CD14-positive monocyte (primary cell): ENCODE measurements around the gene MMP1. TPM values are rescaled to one million over a fixed set of nuclear protein-coding genes. Genes with fewer than 3 reads are reported as not detected.

Experiments used
- DNase-seq, 3 donors: peaks; one replicate each; pipeline ENCODE4 v3.0.0-alpha.2; 2011 to 2022
- H2AFZ ChIP-seq: 2 replicates; pipeline ENCODE4 v1.6.0; 2012; ENCODE audit warnings: mild to moderate bottlenecking, low read depth, low read length, inconsistent platforms; ENCODE audit not compliant: insufficient read depth, poor library complexity, severe bottlenecking
- H3K27ac ChIP-seq, 2 donors: 1 replicate in 1 of 2; 2 replicates in 1 of 2; pipeline ENCODE4 v1.5.1; 2012 to 2013; ENCODE audit warnings: low read length in 2 of 2, control low read depth in 1 of 2, inconsistent platforms in 1 of 2, low read depth in 1 of 2, mild to moderate bottlenecking in 1 of 2
- H3K27me3 ChIP-seq, 2 donors: one replicate each; pipeline versions ENCODE4 v1.6.0 to v1.6.1; 2011 to 2013; ENCODE audit warnings: low read length in 2 of 2; ENCODE audit not compliant: control insufficient read depth in 2 of 2, insufficient read depth in 2 of 2
- H3K36me3 ChIP-seq, 2 donors: replicated peaks in 1 of 2; 1 replicate in 1 of 2; 2 replicates in 1 of 2; pipeline versions ENCODE4 v1.5.1 to v1.6.1; 2012 to 2013; ENCODE audit warnings: low read length in 2 of 2, control low read depth in 1 of 2, inconsistent platforms in 1 of 2, mild to moderate bottlenecking in 1 of 2; ENCODE audit not compliant: insufficient read depth in 2 of 2, control insufficient read depth in 1 of 2
- H3K4me1 ChIP-seq, 2 donors: 1 replicate in 1 of 2; 2 replicates in 1 of 2; pipeline versions ENCODE4 v1.5.1 to v1.6.1; 2012 to 2013; ENCODE audit warnings: low read length in 2 of 2, control low read depth in 1 of 2, inconsistent platforms in 1 of 2, mild to moderate bottlenecking in 1 of 2, moderate library complexity in 1 of 2; ENCODE audit not compliant: insufficient read depth in 2 of 2, control insufficient read depth in 1 of 2
- H3K4me2 ChIP-seq: replicated peaks from 2 replicates; pipeline ENCODE3; 2012; ENCODE audit warnings: low read length, moderate library complexity, mild to moderate bottlenecking; ENCODE audit not compliant: poor library complexity, severe bottlenecking; ENCODE audit errors: extremely low read depth
- H3K4me3 ChIP-seq, 3 experiments: fragments of 200-600 bp in 1 of 3; sonication (generic) in 1 of 3; replicated peaks in 1 of 3; 1 replicate in 2 of 3; 2 replicates in 1 of 3; pipeline ENCODE4 v1.5.1; 2011 to 2013; ENCODE audit warnings: low read length in 3 of 3, mild to moderate bottlenecking in 3 of 3, control low read depth in 2 of 3, low read depth in 2 of 3, inconsistent platforms in 1 of 3, moderate library complexity in 1 of 3
- H3K79me2 ChIP-seq: 2 replicates; pipeline ENCODE4 v1.6.0; 2012; ENCODE audit warnings: mild to moderate bottlenecking, control low read depth, inconsistent platforms, low read length, moderate library complexity; ENCODE audit not compliant: insufficient read depth
- H3K9ac ChIP-seq: 2 replicates; pipeline ENCODE4 v1.6.0; 2017; ENCODE audit warnings: low read length, mild to moderate bottlenecking; ENCODE audit not compliant: insufficient read depth, poor library complexity, severe bottlenecking
- H3K9me3 ChIP-seq, 2 donors: replicated peaks in 1 of 2; 1 replicate in 1 of 2; 2 replicates in 1 of 2; pipeline versions ENCODE4 v1.5.1 to v1.6.1; 2012 to 2013; ENCODE audit warnings: low read length in 2 of 2, control low read depth in 1 of 2; ENCODE audit not compliant: control insufficient read depth in 1 of 2, insufficient read depth in 1 of 2
- H4K20me1 ChIP-seq: 2 replicates; pipeline ENCODE4 v1.6.0; 2012; ENCODE audit warnings: mild to moderate bottlenecking, low read length, control low read depth, moderate library complexity; ENCODE audit not compliant: insufficient read depth
- H3K27ac Mint-ChIP-seq, 7 donors: one replicate each; pipeline ENCODE4 v1.8.0; 2020; ENCODE audit warnings: mild to moderate bottlenecking in 7 of 7, mixed read lengths in 7 of 7, moderate library complexity in 6 of 7, inconsistent platforms in 2 of 7
- H3K27me3 Mint-ChIP-seq, 3 donors: one replicate each; pipeline ENCODE4 v1.8.0; 2021 to 2022; ENCODE audit warnings: low read depth in 3 of 3, mild to moderate bottlenecking in 3 of 3, mixed read lengths in 3 of 3, moderate library complexity in 3 of 3, inconsistent platforms in 1 of 3
- H3K36me3 Mint-ChIP-seq, 2 donors: one replicate each; pipeline ENCODE4 v1.8.0; 2020; ENCODE audit warnings: mixed read lengths in 2 of 2, inconsistent platforms in 1 of 2, mild to moderate bottlenecking in 1 of 2
- H3K4me1 Mint-ChIP-seq: one replicate; pipeline ENCODE4 v1.8.0; 2020; ENCODE audit warnings: mild to moderate bottlenecking, mixed read lengths
- H3K4me3 Mint-ChIP-seq, 2 donors: one replicate each; pipeline ENCODE4 v1.8.0; 2020; ENCODE audit warnings: mild to moderate bottlenecking in 2 of 2, mixed read lengths in 2 of 2, moderate library complexity in 1 of 2
- H3K9me3 Mint-ChIP-seq, 7 donors: one replicate each; pipeline ENCODE4 v1.8.0; 2020 to 2022; ENCODE audit warnings: mixed read lengths in 7 of 7, mild to moderate bottlenecking in 6 of 7, moderate library complexity in 6 of 7, inconsistent platforms in 2 of 7
- CTCF ChIP-seq: fragments of 200-600 bp; IDR thresholded peaks from one replicate; pipeline ENCODE4 v1.8.0; 2022; ENCODE audit warnings: antibody characterized with exemption, mild to moderate bottlenecking
- WGBS: methylation state at CpG from one replicate; pipeline ENCODE4 v1.1.5; 2013; ENCODE audit warnings: missing lambda C conversion rate; ENCODE audit not compliant: insufficient coverage; 5-methylcytosine and 5-hydroxymethylcytosine counted together
- intact Hi-C, 2 donors: fragments of 100-400 bp; cut with micrococcal nuclease; formaldehyde crosslinking; loops; one replicate each; pipeline versions ENCODE4 v1.15.0 to v1.15.1; 2023
- polyA plus RNA-seq, 3 donors: library from polyadenylated mRNA; depleted of rRNA in 1 of 3; unstranded in 2 of 3; stranded (reverse) in 1 of 3; fragments of 300-500 nt in 2 of 3; fragments of >200 nt in 1 of 3; fragmentation: Illumina TruSeq in 2 of 3; gene quantifications; 1 replicate in 2 of 3; 2 replicates in 1 of 3; pipeline ENCODE4 v1.2.3, GENCODE V29; 2012 to 2021

MMP1 gene
- polyA plus RNA-seq, 3 donors: not detected

- no peak overlapping the region for H2AFZ ChIP-seq
- peaks cover 0 to 5% (median 2%) of the 10 kb centered on the region in 7 donors for H3K9me3 Mint-ChIP-seq
- DNase-seq: no peak
- peaks cover 6 to 24% (median 17%) of the 10 kb centered on the region in 3 donors for H3K27me3 Mint-ChIP-seq
- no peaks in the 10 kb centered on the region for H3K36me3 ChIP-seq
- H3K36me3 Mint-ChIP-seq: no peaks in the 10 kb centered on the region
- no peak overlapping the region for H3K27ac Mint-ChIP-seq
- no peaks in the 10 kb centered on the region for H3K4me1 ChIP-seq
- H3K9ac ChIP-seq: no peak overlapping the region
- H3K4me3 Mint-ChIP-seq: no peak overlapping the region
- H3K4me1 Mint-ChIP-seq: no peaks in the 10 kb centered on the region
- peaks cover 3 to 11% of the 10 kb centered on the region in 2 donors for H3K27me3 ChIP-seq
- TF ChIP-seq CTCF: no peak
- H3K4me3 ChIP-seq: no peak overlapping the region
- H3K27ac ChIP-seq: no peak overlapping the region
- H3K4me2 ChIP-seq: no peak overlapping the region
- H4K20me1 ChIP-seq: no peaks in the 10 kb centered on the region
- H3K9me3 ChIP-seq: no peaks in the 10 kb centered on the region
- intact Hi-C loops: no loop called here
- H3K79me2 ChIP-seq: no peaks in the 10 kb centered on the region
Observed at GRCh38 chr11:102770191-102770590, 27.8 kb downstream of the MMP1 start.

GRCh38 chr11:102767800-102768199 is 30.2 kb downstream of the MMP1 start:
- Mint-ChIP-seq H3K4me1 (no peaks in the 10 kb centered on the region), H3K27ac (no peak overlapping the region), H3K27me3 (peaks cover 11 to 39% (median 28%) of the 10 kb centered on the region in 3 donors), H3K9me3 (peaks cover 0 to 5% (median 2%) of the 10 kb centered on the region in 7 donors), H3K4me3 (no peak overlapping the region), H3K36me3 (no peaks in the 10 kb centered on the region)
- no peaks in the 10 kb centered on the region for H3K79me2 ChIP-seq
- no peak for DNase-seq
- no peaks in the 10 kb centered on the region for H3K4me1 ChIP-seq
- H3K4me2 ChIP-seq: no peak overlapping the region
- TF ChIP-seq CTCF: no peak
- H2AFZ ChIP-seq: no peak overlapping the region
- no peak overlapping the region for H3K9ac ChIP-seq
- intact Hi-C loops: no loop called here
- H3K36me3 ChIP-seq: no peaks in the 10 kb centered on the region
- no peak overlapping the region for H3K4me3 ChIP-seq
- H3K27me3 ChIP-seq: peaks cover 10 to 17% of the 10 kb centered on the region in 2 donors
- H4K20me1 ChIP-seq: no peaks in the 10 kb centered on the region
- 38% methylated on average over 10 of the region's 18 CpGs for WGBS
- no peaks in the 10 kb centered on the region for H3K9me3 ChIP-seq
- H3K27ac ChIP-seq: no peak overlapping the region
